ENCODE results near the gene MINPP1. TPM values are rescaled to one million over a fixed set of nuclear protein-coding genes. Genes with fewer than 3 reads are reported as not detected.
A peak's percentile ranks its signal among the peaks of the same experiment; 100 is the strongest.

MINPP1 gene
- total RNA-seq, 4 donors from 2014 or later: 10.8 to 40.3 (median 23.7) TPM

- intact Hi-C loops (cut with DNase I; ENCODE audit: low total_unique reads): no loop called here
- H3K4me3 ChIP-seq (ENCODE audit: low read depth, poor library complexity, severe bottlenecking): no peak overlapping the region
- DNase-seq (ENCODE audit: low spot score in 2 of 2): no peak
- 74 to 79% methylated on average over 7 of the region's 7 CpGs for WGBS, 2 donors
- TF ChIP-seq POLR2A (IDR thresholded peaks at IDR 0.05) (no peak), CTCF (IDR thresholded peaks at IDR 0.05) (no peak)
Measured at GRCh38 chr10:87538092-87539015, 33.7 kb downstream of the MINPP1 start.

- TF ChIP-seq CTCF (IDR thresholded peaks at IDR 0.05): no peak
- TF ChIP-seq POLR2A (IDR thresholded peaks at IDR 0.05): no peak
- intact Hi-C loops (cut with DNase I; ENCODE audit: low total_unique reads): no loop called here
- no peak for DNase-seq (ENCODE audit: low spot score in 2 of 2)
- no peak overlapping the region for H3K4me3 ChIP-seq (ENCODE audit: low read depth, poor library complexity, severe bottlenecking)
- WGBS, 2 donors: 56 to 66% methylated on average over 1 of the region's 1 CpG
Measured at GRCh38 chr10:87541114-87541513, 36.4 kb downstream of the MINPP1 start.

GRCh38 chr10:87544721-87545120 is 40.0 kb downstream of the MINPP1 start:
- intact Hi-C loops (cut with DNase I; ENCODE audit: low total_unique reads): no loop called here
- no peak for DNase-seq (ENCODE audit: low spot score in 2 of 2)
- TF ChIP-seq POLR2A (IDR thresholded peaks at IDR 0.05) (no peak), CTCF (IDR thresholded peaks at IDR 0.05) (no peak)
- H3K4me3 ChIP-seq (ENCODE audit: low read depth, poor library complexity, severe bottlenecking): no peak overlapping the region

- H3K4me3 ChIP-seq (ENCODE audit: low read depth, poor library complexity, severe bottlenecking): no peak overlapping the region
- 58 to 61% methylated on average over 5 of the region's 5 CpGs for WGBS, 2 donors
- no peak for TF ChIP-seq CTCF (IDR thresholded peaks at IDR 0.05)
- no peak for DNase-seq (ENCODE audit: low spot score in 2 of 2)
- intact Hi-C loops (cut with DNase I; ENCODE audit: low total_unique reads): no loop called here
Measured at GRCh38 chr10:87545783-87546182, 41.1 kb downstream of the MINPP1 start.

- intact Hi-C loops (cut with DNase I; ENCODE audit: low total_unique reads): no loop called here
- TF ChIP-seq CTCF (IDR thresholded peaks at IDR 0.05) (no peak), POLR2A (IDR thresholded peaks at IDR 0.05) (no peak)
- no peak overlapping the region for H3K4me3 ChIP-seq (ENCODE audit: low read depth, poor library complexity, severe bottlenecking)
- 80 to 84% methylated on average over 7 of the region's 7 CpGs for WGBS, 2 donors
- DNase-seq (ENCODE audit: low spot score in 2 of 2): peak in 1 of 2 donors; percentile 32
Measured at GRCh38 chr10:87546210-87546609, 41.5 kb downstream of the MINPP1 start.
